ENCODE results near the gene ZNF296.

ZNF296 gene

GRCh38 chr19:45047188-45047797 lies 29.0 kb downstream of the ZNF296 start:
- no peak for TF ChIP-seq GATA1 (IDR thresholded peaks at IDR 0.05; ENCODE audit: low read depth, low read length)
- TF ChIP-seq POLR2A (IDR thresholded peaks at IDR 0.05; ENCODE audit: low read length): no peak
- no peak for DNase-seq

DNA sequence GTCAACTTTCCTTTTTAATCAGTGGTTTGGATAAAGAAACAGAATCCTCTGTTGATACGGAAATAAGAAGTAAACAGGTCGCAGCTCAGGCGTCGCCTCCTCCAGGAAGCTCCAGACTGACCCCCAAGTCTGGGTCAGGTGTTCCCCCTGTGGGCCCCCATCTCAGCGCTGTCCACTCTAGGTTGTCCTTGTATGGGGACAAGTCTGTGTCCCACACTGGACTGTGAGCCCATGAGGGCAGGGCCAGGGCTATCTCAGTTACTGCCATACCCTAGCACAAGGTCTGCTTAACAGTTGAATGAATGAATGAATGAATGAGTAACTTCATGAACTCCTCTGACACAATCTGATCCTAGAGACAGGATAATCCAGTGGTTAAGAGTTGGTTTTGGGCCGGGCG lies 29.9 kb downstream of the ZNF296 start:
- TF ChIP-seq GATA1 (IDR thresholded peaks at IDR 0.05; ENCODE audit: low read depth, low read length): no peak
- TF ChIP-seq POLR2A (IDR thresholded peaks at IDR 0.05; ENCODE audit: low read length): no peak
- no peak for DNase-seq

DNA sequence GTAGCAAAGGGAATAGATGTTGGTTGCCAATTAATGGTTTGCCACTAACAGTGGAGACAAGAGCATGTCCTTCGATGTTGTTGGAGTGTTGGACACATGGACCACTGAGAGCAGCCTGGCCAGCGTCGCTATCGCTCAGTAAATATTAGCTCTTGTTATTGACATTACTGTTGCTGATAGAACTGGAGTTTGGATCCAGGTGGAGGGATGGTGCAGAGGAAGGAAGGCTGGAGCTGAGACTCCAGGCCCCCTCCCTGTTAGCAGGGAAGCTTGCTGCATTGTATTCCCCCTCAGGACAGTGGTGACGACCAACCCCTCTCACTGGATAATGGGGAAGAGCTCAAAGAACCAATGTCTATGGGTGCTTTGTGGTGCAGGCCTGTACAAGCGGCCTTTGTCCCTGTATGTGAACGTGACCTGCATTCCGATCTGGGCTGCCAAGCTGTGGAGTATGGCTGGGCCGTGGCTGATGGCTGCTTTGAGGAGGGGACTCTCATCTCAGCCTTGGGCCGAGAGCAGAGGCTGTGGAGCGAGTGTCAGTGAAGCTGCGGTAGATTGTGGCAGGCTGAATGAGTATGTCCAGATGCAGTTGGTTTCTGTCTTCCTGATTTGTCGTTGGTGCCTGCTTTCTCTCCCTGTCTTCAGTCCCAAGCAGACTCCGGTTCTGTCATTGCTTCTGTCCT lies 30.5 kb downstream of the ZNF296 start:
- no peak for DNase-seq
- TF ChIP-seq GATA1 (IDR thresholded peaks at IDR 0.05; ENCODE audit: low read depth, low read length) (no peak), POLR2A (IDR thresholded peaks at IDR 0.05; ENCODE audit: low read length) (no peak)

DNA sequence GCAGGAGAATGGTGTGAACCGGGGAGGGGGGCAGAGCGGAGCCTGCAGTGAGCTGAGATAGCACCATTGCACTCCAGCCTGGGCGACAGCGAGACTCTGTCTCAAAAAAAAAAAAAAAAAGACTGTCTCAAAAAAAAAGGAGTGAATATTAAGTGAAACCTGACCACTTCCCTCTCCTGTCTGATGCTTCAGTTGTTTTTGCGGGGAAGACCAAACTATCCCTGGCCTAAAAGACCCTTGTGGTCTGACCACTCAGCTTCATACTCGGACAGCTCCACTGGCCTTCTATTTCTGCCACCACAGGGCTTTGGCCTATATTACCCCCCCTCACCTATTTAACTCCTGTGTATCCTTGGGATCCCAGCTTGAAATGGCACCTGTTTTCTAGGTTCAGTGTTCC lies 35.2 kb downstream of the ZNF296 start:
- no peak for DNase-seq
- TF ChIP-seq GATA1 (IDR thresholded peaks at IDR 0.05; ENCODE audit: low read depth, low read length) (no peak), POLR2A (IDR thresholded peaks at IDR 0.05; ENCODE audit: low read length) (no peak)

DNA sequence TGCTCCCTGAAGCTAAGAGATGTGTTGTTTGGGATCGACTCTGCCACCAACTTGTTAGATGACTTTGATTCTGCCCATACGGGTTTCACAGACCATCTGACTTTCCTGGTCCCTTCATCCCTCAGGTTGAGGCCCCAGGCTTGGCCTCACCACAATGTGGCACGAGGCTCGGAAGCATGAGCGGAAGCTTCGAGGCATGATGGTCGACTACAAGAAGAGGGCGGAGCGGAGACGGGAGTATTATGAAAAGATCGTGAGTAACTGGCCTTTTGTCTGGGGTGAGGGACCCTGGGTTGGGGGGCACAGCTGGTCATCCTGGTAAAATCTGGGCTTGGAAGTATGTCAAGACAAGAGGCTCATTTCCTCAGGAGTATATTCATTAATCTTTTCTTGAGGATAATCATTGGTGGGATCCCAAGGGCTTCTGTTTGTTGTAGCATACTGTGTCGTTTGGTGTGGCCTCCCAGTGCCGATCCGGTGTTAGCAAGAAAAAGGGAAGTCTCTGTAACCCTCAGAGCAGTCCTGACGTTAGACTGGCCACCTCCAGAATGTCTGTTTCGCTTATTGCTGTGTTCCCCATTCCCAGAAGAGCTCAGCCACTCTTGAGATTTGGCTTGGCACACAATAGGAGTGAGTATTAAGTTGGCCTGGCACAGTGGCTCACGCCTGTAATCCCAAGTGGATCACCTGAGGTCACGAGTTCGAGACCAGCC lies 36.1 kb downstream of the ZNF296 start:
- DNase-seq: no peak
- TF ChIP-seq GATA1 (IDR thresholded peaks at IDR 0.05; ENCODE audit: low read depth, low read length): no peak
- TF ChIP-seq POLR2A (IDR thresholded peaks at IDR 0.05; ENCODE audit: low read length): no peak

DNA sequence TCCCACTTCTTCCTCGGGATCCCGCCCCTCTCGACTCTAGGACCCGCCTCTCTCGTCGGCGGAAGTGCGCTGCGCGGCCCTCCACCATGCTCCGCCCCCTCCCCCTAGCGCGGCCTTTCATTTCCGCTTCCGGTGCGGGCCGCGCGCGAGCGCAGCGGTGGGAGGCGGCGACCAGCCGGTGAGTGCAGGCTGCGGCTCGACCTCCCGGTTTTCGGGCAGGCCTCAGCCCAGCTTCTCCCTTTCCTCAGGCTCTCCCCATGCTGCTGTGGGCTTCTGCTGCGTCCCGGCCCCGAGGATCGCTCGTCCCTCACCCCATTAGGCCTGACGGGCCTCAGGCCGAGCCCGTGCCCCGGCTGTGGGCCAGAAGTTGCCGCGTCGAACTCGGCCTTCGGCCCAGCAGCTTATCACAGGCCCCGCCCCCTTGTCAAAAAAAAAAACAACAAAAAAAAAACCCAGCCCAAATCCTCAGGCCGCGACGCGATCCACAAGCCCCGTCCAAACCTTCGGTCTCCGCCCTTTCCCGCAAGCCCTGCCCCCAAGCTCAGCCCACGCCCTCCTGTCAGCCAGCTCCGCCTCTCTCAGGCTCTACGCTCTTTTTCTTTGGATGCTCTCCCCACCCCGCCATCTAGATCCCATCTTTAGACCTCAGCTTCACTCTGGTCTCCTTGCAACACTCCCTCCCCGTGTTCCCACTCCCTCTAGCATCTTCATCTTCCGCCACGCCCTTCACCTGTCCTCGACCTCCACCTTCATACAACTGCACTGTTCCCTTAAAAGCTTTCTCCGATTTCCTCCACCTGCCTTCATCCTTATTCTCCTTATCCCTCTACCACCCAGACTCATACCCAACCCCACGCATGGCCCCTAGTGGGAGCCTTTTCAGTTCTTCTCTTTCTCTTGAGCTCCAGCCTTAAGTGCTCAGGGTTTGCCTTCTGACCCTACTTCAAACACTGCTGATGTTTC lies 37.1 kb downstream of the ZNF296 start, which contains the start of gene CLASRP:
TSS of gene CLASRP (plus strand) at position 115 of the 963 bp plus-strand sequence. CDS start 1,168 bp downstream, outside the sequence.
- TF ChIP-seq GATA1 (IDR thresholded peaks at IDR 0.05; ENCODE audit: low read depth, low read length) (no peak), POLR2A (IDR thresholded peaks at IDR 0.05; ENCODE audit: low read length) (peak; percentile 93)
- DNase-seq: peak; percentile 92 to 95

GRCh38 chr19:45037393-45038169 lies 38.7 kb downstream of the ZNF296 start:
- TF ChIP-seq POLR2A (IDR thresholded peaks at IDR 0.05; ENCODE audit: low read length): no peak
- TF ChIP-seq GATA1 (IDR thresholded peaks at IDR 0.05; ENCODE audit: low read depth, low read length): no peak
- no peak for DNase-seq

DNA sequence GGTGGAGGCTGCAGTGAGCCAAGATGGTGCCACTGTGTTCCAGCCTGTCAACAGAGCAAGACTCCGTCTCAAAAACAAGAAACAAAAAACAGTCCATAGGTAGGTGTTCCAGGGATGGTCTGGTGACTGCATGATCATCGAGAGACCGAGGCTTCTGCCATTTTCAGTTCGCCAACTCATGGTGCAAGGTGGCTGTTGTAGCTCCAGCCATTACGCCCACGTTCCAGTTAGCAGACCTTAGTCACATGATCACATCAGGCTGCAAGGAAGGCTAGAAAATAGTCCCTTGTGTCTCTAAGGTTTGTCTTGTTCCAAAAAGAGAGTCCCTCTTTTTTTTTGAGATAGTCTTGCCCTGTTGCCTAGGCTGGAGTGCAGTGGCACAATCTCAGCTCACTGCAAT lies 40.5 kb downstream of the ZNF296 start:
- no peak for DNase-seq
- TF ChIP-seq POLR2A (IDR thresholded peaks at IDR 0.05; ENCODE audit: low read length): no peak

GRCh38 chr19:45032421-45032820 lies 43.9 kb downstream of the ZNF296 start:
- no peak for TF ChIP-seq POLR2A (IDR thresholded peaks at IDR 0.05; ENCODE audit: low read length)

GRCh38 chr19:45030825-45031224 lies 45.5 kb downstream of the ZNF296 start:
- DNase-seq: no peak
- TF ChIP-seq POLR2A (IDR thresholded peaks at IDR 0.05; ENCODE audit: low read length): no peak
- TF ChIP-seq GATA1 (IDR thresholded peaks at IDR 0.05; ENCODE audit: low read depth, low read length): no peak

More at GRCh38 chr19:45032421-45032820, 43.9 kb downstream of the ZNF296 start:
- no peak for DNase-seq

DNA sequence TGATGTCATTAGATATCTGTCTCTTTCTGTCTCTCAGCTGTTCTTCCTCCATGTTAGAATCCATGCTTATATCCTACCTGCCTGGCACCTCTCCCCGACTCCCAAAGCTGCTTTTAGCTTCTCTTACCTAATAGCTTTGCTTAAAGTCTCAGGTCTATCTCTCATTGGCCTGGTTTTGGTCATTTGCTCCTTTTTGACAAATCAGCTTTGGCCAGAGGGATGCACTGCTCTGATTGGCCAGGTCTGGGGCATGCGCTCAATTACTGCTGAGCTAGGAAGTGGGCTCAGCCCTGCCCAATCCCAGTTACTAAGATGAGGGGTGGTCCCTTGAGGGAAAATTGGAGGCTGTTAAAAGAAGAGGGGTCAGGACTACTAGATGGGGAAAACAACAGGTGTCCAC lies 48.9 kb downstream of the ZNF296 start:
- no peak for DNase-seq
- TF ChIP-seq GATA1 (IDR thresholded peaks at IDR 0.05; ENCODE audit: low read depth, low read length) (no peak), POLR2A (IDR thresholded peaks at IDR 0.05; ENCODE audit: low read length) (no peak)

- TF ChIP-seq POLR2A (IDR thresholded peaks at IDR 0.05; ENCODE audit: low read length): no peak
- no peak for TF ChIP-seq GATA1 (IDR thresholded peaks at IDR 0.05; ENCODE audit: low read depth, low read length)
- no peak for DNase-seq
These were observed 51.0 kb downstream of the ZNF296 start for GRCh38 chr19:45025264-45025663.

- DNase-seq: no peak
- TF ChIP-seq GATA1 (IDR thresholded peaks at IDR 0.05; ENCODE audit: low read depth, low read length) (no peak), POLR2A (IDR thresholded peaks at IDR 0.05; ENCODE audit: low read length) (no peak)
These were observed 53.2 kb downstream of the ZNF296 start for GRCh38 chr19:45023048-45023447.

Data from erythroblast (primary cell).